ENCODE measurements around the gene CCDC134. TPM values are rescaled to one million over a fixed set of nuclear protein-coding genes. Genes with fewer than 3 reads are reported as not detected.
A peak's percentile ranks its signal among the peaks of the same experiment; 100 is the strongest.

The CCDC134 gene
- total RNA-seq, 1 donor: 13.6 TPM

- peaks cover 46% of the 10 kb centered on the region for H3K4me1 ChIP-seq (ENCODE audit: insufficient read depth, low read length)
- no peaks in the 10 kb centered on the region for H3K27me3 ChIP-seq (ENCODE audit: insufficient read depth, low read length)
- no peaks in the 10 kb centered on the region for H3K9me3 ChIP-seq (ENCODE audit: low read depth, low read length)
- no peak overlapping the region for H3K4me3 ChIP-seq (ENCODE audit: low read length)
Measured at GRCh38 chr22:41777749-41778425, 22.6 kb upstream of the CCDC134 start.

- no peaks in the 10 kb centered on the region for H3K9me3 ChIP-seq (ENCODE audit: low read depth, low read length)
- H3K27me3 ChIP-seq (ENCODE audit: insufficient read depth, low read length): no peaks in the 10 kb centered on the region
- H3K4me3 ChIP-seq (ENCODE audit: low read length): no peak overlapping the region
- peaks cover 52% of the 10 kb centered on the region for H3K4me1 ChIP-seq (ENCODE audit: insufficient read depth, low read length)
Measured at GRCh38 chr22:41779929-41780505, 20.5 kb upstream of the CCDC134 start.

- Histone ChIP-seq H3K4me3 (ENCODE audit: low read length) (peak overlapping the region; percentile 29), H3K27me3 (ENCODE audit: insufficient read depth, low read length) (no peaks in the 10 kb centered on the region), H3K4me1 (ENCODE audit: insufficient read depth, low read length) (peaks cover 52% of the 10 kb centered on the region), H3K9me3 (ENCODE audit: low read depth, low read length) (no peaks in the 10 kb centered on the region)
Measured at GRCh38 chr22:41780746-41781505, 19.6 kb upstream of the CCDC134 start.

GRCh38 chr22:41781507-41781906 is 19.0 kb upstream of the CCDC134 start:
- Histone ChIP-seq H3K27me3 (ENCODE audit: insufficient read depth, low read length) (no peaks in the 10 kb centered on the region), H3K4me3 (ENCODE audit: low read length) (peak overlapping the region; percentile 29), H3K4me1 (ENCODE audit: insufficient read depth, low read length) (peaks cover 52% of the 10 kb centered on the region), H3K9me3 (ENCODE audit: low read depth, low read length) (no peaks in the 10 kb centered on the region)

- Histone ChIP-seq H3K4me3 (ENCODE audit: low read length) (peak overlapping the region; percentile 29), H3K27me3 (ENCODE audit: insufficient read depth, low read length) (no peaks in the 10 kb centered on the region), H3K9me3 (ENCODE audit: low read depth, low read length) (no peaks in the 10 kb centered on the region), H3K4me1 (ENCODE audit: insufficient read depth, low read length) (peaks cover 49% of the 10 kb centered on the region)
Measured at GRCh38 chr22:41782316-41782715, 18.2 kb upstream of the CCDC134 start.

GRCh38 chr22:41782751-41783150 is 17.7 kb upstream of the CCDC134 start:
- no peaks in the 10 kb centered on the region for H3K27me3 ChIP-seq (ENCODE audit: insufficient read depth, low read length)
- peaks cover 45% of the 10 kb centered on the region for H3K4me1 ChIP-seq (ENCODE audit: insufficient read depth, low read length)
- no peak overlapping the region for H3K4me3 ChIP-seq (ENCODE audit: low read length)
- no peaks in the 10 kb centered on the region for H3K9me3 ChIP-seq (ENCODE audit: low read depth, low read length)

- H3K9me3 ChIP-seq (ENCODE audit: low read depth, low read length): no peaks in the 10 kb centered on the region
- no peak overlapping the region for H3K4me3 ChIP-seq (ENCODE audit: low read length)
- peaks cover 17% of the 10 kb centered on the region for H3K4me1 ChIP-seq (ENCODE audit: insufficient read depth, low read length)
- no peaks in the 10 kb centered on the region for H3K27me3 ChIP-seq (ENCODE audit: insufficient read depth, low read length)
Measured at GRCh38 chr22:41787331-41787730, 13.1 kb upstream of the CCDC134 start.

- no peaks in the 10 kb centered on the region for H3K9me3 ChIP-seq (ENCODE audit: low read depth, low read length)
- no peaks in the 10 kb centered on the region for H3K27me3 ChIP-seq (ENCODE audit: insufficient read depth, low read length)
- H3K4me3 ChIP-seq (ENCODE audit: low read length): no peak overlapping the region
- H3K4me1 ChIP-seq (ENCODE audit: insufficient read depth, low read length): peaks cover 1% of the 10 kb centered on the region
Measured at GRCh38 chr22:41793871-41794270, 6.6 kb upstream of the CCDC134 start.

GRCh38 chr22:41798736-41799135 is 1.7 kb upstream of the CCDC134 start:
- no peaks in the 10 kb centered on the region for H3K9me3 ChIP-seq (ENCODE audit: low read depth, low read length)
- H3K4me3 ChIP-seq (ENCODE audit: low read length): no peak overlapping the region
- H3K4me1 ChIP-seq (ENCODE audit: insufficient read depth, low read length): peaks cover 30% of the 10 kb centered on the region
- no peaks in the 10 kb centered on the region for H3K27me3 ChIP-seq (ENCODE audit: insufficient read depth, low read length)

GRCh38 chr22:41799486-41800347 is 762 bp upstream of the CCDC134 start:
- peak overlapping the region; percentile 89 for H3K4me3 ChIP-seq (ENCODE audit: low read length)
- H3K4me1 ChIP-seq (ENCODE audit: insufficient read depth, low read length): peaks cover 30% of the 10 kb centered on the region
- H3K27me3 ChIP-seq (ENCODE audit: insufficient read depth, low read length): no peaks in the 10 kb centered on the region

GRCh38 chr22:41801147-41801819 is 804 bp downstream of the CCDC134 start:
- Histone ChIP-seq H3K4me3 (ENCODE audit: low read length) (peak overlapping the region; percentile 89), H3K4me1 (ENCODE audit: insufficient read depth, low read length) (peaks cover 30% of the 10 kb centered on the region), H3K27me3 (ENCODE audit: insufficient read depth, low read length) (no peaks in the 10 kb centered on the region)

More at GRCh38 chr22:41799486-41800347, 762 bp upstream of the CCDC134 start:
- H3K9me3 ChIP-seq (ENCODE audit: low read depth, low read length): no peaks in the 10 kb centered on the region

GRCh38 chr22:41801886-41802285 is 1.4 kb downstream of the CCDC134 start:
- H3K4me1 ChIP-seq (ENCODE audit: insufficient read depth, low read length): peaks cover 30% of the 10 kb centered on the region
- H3K4me3 ChIP-seq (ENCODE audit: low read length): no peak overlapping the region
- H3K27me3 ChIP-seq (ENCODE audit: insufficient read depth, low read length): no peaks in the 10 kb centered on the region
- no peaks in the 10 kb centered on the region for H3K9me3 ChIP-seq (ENCODE audit: low read depth, low read length)

More at GRCh38 chr22:41801147-41801819, 804 bp downstream of the CCDC134 start:
- H3K9me3 ChIP-seq (ENCODE audit: low read depth, low read length): no peaks in the 10 kb centered on the region

- Histone ChIP-seq H3K4me3 (ENCODE audit: low read length) (no peak overlapping the region), H3K4me1 (ENCODE audit: insufficient read depth, low read length) (peaks cover 15% of the 10 kb centered on the region), H3K27me3 (ENCODE audit: insufficient read depth, low read length) (no peaks in the 10 kb centered on the region), H3K9me3 (ENCODE audit: low read depth, low read length) (no peaks in the 10 kb centered on the region)
Measured at GRCh38 chr22:41805639-41806038, 5.2 kb downstream of the CCDC134 start.

GRCh38 chr22:41808400-41808799 is 7.9 kb downstream of the CCDC134 start:
- H3K27me3 ChIP-seq (ENCODE audit: insufficient read depth, low read length): no peaks in the 10 kb centered on the region
- H3K4me3 ChIP-seq (ENCODE audit: low read length): no peak overlapping the region
- no peaks in the 10 kb centered on the region for H3K9me3 ChIP-seq (ENCODE audit: low read depth, low read length)
- no peaks in the 10 kb centered on the region for H3K4me1 ChIP-seq (ENCODE audit: insufficient read depth, low read length)

Data from mononuclear cell (primary cell).